Suppressor macrophage treated with lipopolysaccharide for 4 hours (primary cell): ENCODE data around the gene GSTT4.
"Not testable (repeated sequence)": the region's sequence is repeated elsewhere in the genome, so short reads cannot be mapped to it uniquely, and the experiment has no call there.

Experiments used
- DNase-seq: peaks from one replicate; pipeline ENCODE4 v3.0.0-alpha.2; 2020

The GSTT4 gene

GRCh38 chr22:24023204-24023789 is 18.0 kb upstream of the GSTT4 start:
- DNase-seq: no peak

- no peak for DNase-seq
These were observed 16.1 kb upstream of the GSTT4 start for GRCh38 chr22:24021304-24021703.

DNA sequence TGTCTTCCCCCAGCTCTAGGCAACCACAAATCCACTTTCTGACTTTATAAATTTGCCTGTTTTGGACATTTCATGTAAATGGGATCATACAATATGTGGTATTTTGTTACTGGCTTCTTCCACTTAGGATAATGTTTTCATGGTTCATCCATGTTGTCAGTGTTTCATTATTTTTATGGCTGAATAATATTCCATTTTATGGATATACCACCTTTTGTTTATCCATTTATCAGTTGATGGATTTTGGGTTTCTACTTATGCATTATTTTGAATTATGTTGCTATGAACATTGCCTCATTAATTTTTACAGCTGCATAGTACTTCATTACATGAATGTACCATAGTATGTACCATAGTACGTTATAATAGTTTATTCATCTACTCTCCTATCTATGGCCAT is 10.9 kb upstream of the GSTT4 start:
- DNase-seq: no peak

GRCh38 chr22:24011735-24012068 is 6.4 kb upstream of the GSTT4 start:
- DNase-seq: no peak

GRCh38 chr22:24010018-24010391 is 4.8 kb upstream of the GSTT4 start:
- no peak for DNase-seq

- DNase-seq: no peak
These were observed 4.2 kb upstream of the GSTT4 start for GRCh38 chr22:24009227-24010017.

DNA sequence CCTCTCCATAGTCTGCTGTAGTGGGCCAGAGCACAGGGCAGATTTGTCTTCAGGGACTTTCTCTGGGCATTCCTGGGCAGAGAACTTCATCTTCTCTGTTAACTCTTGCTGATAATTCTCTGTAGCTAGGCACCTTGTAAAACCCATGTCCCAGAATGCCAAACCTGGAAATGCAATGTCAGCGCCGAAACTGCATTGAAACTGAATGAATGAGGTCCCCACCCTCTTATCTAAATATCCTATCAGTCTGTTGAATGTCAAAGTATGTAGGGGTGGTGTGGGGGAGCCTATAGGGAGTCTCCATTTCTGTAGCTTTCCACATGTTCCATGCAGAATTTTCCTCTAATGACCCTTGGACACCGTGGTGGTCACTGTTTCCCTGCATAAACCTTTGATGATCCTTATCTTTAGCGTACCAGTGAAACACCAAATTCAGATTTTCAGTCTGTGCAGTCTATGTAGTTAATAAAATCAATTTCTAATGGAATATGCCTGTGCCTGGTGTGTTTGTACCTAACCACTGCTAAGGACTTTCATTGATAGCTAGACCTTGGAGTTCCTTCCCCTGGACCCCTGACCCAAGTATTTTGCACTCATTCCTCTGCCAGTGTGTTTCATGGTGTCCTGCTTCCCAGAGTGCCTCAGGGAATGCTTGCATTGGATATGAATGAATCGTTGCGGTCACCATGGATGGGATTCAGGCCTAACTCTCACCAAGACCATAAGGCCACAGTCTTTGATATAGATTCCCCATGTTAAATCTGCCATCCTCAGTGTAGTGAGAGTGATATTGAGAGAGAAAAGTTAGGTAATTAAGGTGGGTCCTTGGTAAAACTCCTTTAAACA is 3.4 kb upstream of the GSTT4 start:
- no peak for DNase-seq

DNA sequence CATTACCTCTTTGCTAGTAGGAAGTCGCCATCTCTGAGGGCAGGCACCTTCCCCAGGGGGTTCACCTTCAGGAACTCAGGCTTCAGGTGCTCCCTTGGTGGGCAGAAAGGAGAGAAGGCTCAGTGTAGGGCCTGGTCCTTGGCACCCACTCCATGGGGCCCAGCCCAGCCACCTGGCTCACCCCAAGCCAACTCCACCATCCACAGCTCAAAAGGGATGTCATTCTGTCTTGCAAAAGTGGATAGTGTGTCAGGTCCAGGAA is 2.7 kb upstream of the GSTT4 start:
- no peak for DNase-seq

- no peak for DNase-seq
These were observed 2.2 kb upstream of the GSTT4 start for GRCh38 chr22:24007253-24008021.

DNA sequence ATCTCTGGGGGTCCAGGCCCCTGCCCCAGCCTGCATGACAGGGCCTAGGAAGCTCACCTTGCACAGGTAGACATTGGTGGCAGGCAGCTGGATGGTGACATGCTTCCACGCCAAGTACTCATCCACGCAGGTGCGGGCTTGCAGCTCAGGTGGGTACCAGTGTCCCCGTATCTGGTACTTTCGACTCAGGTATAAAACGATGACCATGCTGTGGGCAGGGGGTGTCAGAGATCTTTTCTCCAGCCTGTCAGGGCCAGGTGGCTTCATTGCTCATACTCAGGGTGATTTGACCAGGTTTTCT is 1.6 kb upstream of the GSTT4 start:
- no peak for DNase-seq

GRCh38 chr22:24006207-24006913 is 1.1 kb upstream of the GSTT4 start:
- DNase-seq: no peak

DNA sequence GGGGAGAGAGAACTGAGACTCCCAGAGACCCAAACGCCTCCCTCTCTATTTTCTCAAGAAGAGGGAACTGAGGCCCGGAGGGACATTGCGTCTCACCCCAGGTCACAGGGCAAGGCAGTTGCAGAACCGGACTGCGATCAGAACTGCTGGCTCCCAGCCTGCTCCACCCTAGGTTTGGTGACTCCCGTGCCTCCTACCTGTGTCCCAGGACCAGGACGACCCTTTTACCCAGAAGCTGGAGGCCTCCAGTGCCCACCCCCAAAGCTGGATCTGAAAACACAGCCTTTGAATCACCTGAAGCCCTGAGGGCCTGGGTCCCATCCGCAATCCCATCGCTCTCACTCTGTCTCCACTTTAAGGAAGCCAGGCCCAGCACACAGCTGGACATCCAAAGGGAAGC is 1.4 kb downstream of the GSTT4 start:
- no peak for DNase-seq

GRCh38 chr22:24002851-24003250 is 2.4 kb downstream of the GSTT4 start:
- no peak for DNase-seq

DNA sequence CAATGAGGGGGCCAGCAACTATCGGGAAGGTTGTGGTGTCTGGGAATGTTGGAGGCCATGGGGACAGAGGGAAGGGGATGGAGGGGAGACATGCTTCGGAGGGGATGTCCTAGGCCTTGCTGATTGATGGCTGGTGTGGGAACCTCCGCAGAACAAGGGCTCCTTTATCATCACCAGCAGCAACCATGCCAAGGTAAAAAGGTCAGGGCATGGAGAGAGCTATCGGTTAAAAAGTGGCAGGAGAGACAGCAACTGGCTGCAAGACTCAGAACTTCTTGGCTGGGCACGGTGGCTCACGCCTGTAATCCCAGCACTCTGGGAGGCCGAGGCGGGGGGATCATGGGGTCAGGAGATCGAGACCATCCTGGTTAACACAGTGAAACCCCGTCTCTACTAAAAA is 3.0 kb downstream of the GSTT4 start:
- DNase-seq: no peak

DNA sequence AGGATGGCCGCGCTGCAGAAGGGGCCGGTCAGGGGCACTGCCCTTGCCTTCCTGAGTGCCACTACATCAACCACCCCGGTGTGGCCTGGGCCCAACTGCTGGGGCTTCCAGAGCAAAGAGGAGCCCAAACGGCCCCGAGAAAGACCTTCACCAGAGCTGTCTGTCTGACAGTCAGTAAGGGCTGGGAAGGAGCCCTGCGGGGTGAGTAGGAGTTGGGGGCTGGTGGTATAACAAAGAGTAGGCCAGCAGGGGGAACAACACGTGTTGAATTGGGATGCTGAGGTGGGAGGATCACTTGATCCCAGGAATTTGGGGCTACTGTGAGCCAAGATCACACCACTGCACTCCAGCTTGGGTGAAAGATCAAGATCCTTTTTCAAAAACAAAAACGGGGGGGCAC is 3.9 kb downstream of the GSTT4 start:
- DNase-seq: no peak

DNA sequence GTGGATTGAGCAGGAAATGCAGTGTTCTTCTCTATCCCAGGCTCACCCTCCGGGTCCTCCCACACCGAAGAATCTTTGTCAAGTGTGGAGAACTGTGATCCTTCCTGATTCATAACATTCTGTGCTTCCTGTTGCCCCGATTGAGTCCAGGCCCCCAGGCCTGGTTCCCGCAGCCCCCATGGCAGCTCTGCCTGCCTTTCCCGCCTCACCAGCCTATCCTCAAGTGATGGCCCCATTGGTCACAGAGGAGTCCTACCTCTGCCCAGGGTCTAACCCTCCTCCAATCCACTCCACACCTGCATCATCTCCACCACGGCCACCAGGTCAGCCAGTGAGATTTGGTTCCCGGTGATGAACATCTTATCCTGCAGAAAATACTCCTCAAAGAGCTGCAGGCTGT is 5.5 kb downstream of the GSTT4 start:
- DNase-seq: not testable (repeated sequence)

- DNase-seq: no peak
These were observed 8.2 kb downstream of the GSTT4 start for GRCh38 chr22:23997092-23997491.

DNA sequence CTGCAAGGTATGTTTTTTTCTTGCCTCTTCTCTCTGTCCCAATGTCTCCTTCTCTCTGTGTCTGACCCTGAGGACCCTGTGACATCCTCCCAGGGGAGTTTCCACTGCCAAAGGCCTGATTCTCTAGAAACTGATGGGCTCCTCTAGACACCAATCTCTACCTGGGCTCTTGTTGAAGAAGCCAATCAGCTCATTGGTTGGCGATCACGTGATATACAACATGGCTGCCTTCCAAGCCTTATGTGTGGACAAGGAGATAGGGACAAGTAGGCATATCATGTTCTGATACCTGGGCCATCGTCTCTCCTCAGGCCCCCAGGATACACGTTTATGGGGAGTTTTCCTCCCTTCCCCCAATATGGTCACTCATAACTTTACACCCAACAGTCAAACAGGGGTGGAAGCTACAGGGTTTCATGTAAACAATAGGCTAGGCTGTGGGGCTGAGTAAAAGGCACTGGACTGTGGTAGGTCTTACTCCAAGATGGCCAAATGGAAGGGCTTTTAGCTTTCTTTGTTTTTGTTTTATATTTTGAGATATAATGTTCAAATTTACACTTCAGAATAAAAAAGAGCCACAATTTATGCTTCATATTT is 11.6 kb downstream of the GSTT4 start:
- not testable (repeated sequence) for DNase-seq

- DNase-seq: not testable (repeated sequence)
These were observed 12.2 kb downstream of the GSTT4 start for GRCh38 chr22:23993080-23993479.

DNA sequence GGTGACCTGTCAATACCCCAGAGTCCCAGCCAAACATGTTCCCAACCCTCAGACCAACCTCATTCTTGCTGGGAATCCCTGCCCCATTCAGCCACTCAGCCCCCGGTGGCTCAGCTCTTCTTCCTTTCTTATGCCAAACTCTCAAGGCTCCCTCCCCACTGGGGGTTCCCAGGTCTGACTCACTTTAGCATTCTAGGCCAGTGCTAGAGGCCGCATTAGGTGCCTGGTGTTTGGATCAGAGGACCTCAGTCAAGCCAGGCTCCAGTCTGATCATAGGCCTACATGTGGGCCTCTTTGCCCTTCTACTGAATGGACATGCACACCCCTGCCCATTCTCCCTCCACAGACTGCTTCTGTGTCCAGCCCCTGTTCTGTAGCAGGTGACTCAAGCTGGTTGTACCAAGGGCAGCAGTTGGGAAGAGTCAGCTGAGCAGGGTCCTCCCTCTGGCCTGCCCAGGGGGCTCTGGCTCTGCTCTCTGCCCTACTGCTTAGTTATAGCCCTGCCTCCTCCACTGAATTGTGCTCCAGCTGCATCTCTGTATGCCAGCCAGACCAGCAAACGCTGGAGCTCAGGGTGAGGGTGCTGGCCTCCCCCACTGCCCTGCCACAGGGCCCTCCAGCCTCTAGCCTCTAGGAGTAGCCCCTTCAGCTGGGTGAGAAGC is 15.5 kb downstream of the GSTT4 start:
- peak; percentile 47 for DNase-seq

GRCh38 chr22:23986538-23987178 is 18.6 kb downstream of the GSTT4 start:
- DNase-seq: not testable (repeated sequence)

DNA sequence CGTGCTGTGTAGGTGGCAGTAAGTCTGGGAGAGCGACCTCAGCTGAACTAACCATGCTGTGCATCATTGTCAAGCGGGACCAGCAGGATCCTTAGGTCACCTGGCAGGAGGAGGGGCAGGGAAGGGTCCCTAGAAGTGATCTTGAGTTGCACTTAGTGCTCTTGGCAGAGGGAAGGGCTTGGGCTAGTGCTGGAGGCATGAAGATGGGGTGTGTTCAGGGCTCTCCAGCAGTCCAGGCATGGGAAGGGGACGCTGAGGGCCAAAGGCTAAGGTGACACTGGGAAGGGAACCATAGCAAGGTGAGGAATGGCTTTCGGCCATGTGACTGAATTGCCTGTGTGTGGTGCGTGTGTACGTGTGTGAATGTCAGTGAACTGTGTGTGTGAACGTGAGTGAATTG is 19.2 kb downstream of the GSTT4 start:
- not testable (repeated sequence) for DNase-seq
